SU-DHL-6 (cell line): ENCODE results near the gene ANKS1B.
"Not testable (repeated sequence)": the region's sequence is repeated elsewhere in the genome, so short reads cannot be mapped to it uniquely, and the experiment has no call there.

Experiments used
- H2AFZ ChIP-seq: fragments of 200-600 bp; sonication (generic); 2 replicates; pipeline ENCODE4 v1.6.1; 2014; ENCODE audit warnings: low read depth, mild to moderate bottlenecking, moderate library complexity, mixed read lengths, antibody characterized with exemption, low read length; ENCODE audit not compliant: severe bottlenecking
- H3F3A ChIP-seq: fragments of 200-600 bp; shearing (Covaris generic); 2 replicates; pipeline ENCODE4 v1.6.0; 2016; ENCODE audit warnings: antibody characterized with exemption, mild to moderate bottlenecking; ENCODE audit not compliant: insufficient read depth
- H3K27ac ChIP-seq: fragments of 200-600 bp; sonication (generic); 2 replicates; pipeline ENCODE4 v1.5.1; 2016; ENCODE audit warnings: low read depth, mild to moderate bottlenecking, low read length, moderate library complexity, mixed read lengths
- H3K27me3 ChIP-seq: fragments of 200-600 bp; sonication (generic), shearing (Covaris generic); 2 replicates; pipeline ENCODE4 v1.6.0; 2014; ENCODE audit warnings: mild to moderate bottlenecking, low read length
- H3K36me3 ChIP-seq: fragments of 200-600 bp; sonication (generic); 2 replicates; pipeline ENCODE4 v1.6.1; 2014; ENCODE audit warnings: mild to moderate bottlenecking, low read length, mixed read lengths
- H3K4me2 ChIP-seq: fragments of 300-600, 200-600 bp; shearing (Covaris generic), sonication (generic); 2 replicates; pipeline ENCODE4 v1.6.0; 2014; ENCODE audit warnings: low read length, low read depth, mild to moderate bottlenecking; ENCODE audit not compliant: poor library complexity, severe bottlenecking
- H3K4me3 ChIP-seq: fragments of 200-600 bp; sonication (generic); 2 replicates; pipeline ENCODE4 v1.5.1; 2014; ENCODE audit warnings: antibody characterized with exemption, low read length, mild to moderate bottlenecking, mixed read lengths; ENCODE audit not compliant: insufficient read depth, poor library complexity, severe bottlenecking
- H3K79me2 ChIP-seq: fragments of 200-600 bp; sonication (generic); 2 replicates; pipeline ENCODE4 v1.6.1; 2014; ENCODE audit warnings: mild to moderate bottlenecking, low read length, moderate library complexity; ENCODE audit not compliant: insufficient read depth
- H3K9ac ChIP-seq: fragments of 200-600 bp; sonication (generic); 2 replicates; pipeline ENCODE4 v1.7.0; 2014; ENCODE audit warnings: mild to moderate bottlenecking, low read length
- H3K9me2 ChIP-seq: fragments of 200-600 bp; sonication (generic); replicated peaks from 2 replicates; pipeline ENCODE4 v1.6.1; 2014; ENCODE audit warnings: low read length; ENCODE audit not compliant: insufficient read depth
- H3K9me3 ChIP-seq: fragments of 200-600 bp; sonication (generic); 2 replicates; pipeline ENCODE4 v1.6.1; 2014; ENCODE audit warnings: low read length, mixed read lengths; ENCODE audit not compliant: insufficient read depth
- H4K20me1 ChIP-seq: fragments of 200-600 bp; sonication (generic); 2 replicates; pipeline ENCODE4 v1.6.1; 2014; ENCODE audit warnings: low read depth, mild to moderate bottlenecking, antibody characterized with exemption, low read length, moderate library complexity, mixed read lengths
- EZH2phosphoT487 ChIP-seq: fragments of 200-600 bp; sonication (generic), shearing (Covaris generic); conservative IDR thresholded peaks from 2 replicates; pipeline ENCODE4 v1.6.1; 2018; ENCODE audit warnings: mild to moderate bottlenecking, antibody characterized with exemption, low read length, moderate library complexity, mixed read lengths
- TF ChIP-seq, protein P1 (sequence below): fragments of 200-600 bp; sonication (generic); IDR thresholded peaks from one replicate; pipeline ENCODE4 v1.5.1; 2017; ENCODE audit warnings: antibody characterized with exemption, mild to moderate bottlenecking, low read length, moderate library complexity; ENCODE audit not compliant: insufficient read depth, poor library complexity, severe bottlenecking

Gene ANKS1B

DNA sequence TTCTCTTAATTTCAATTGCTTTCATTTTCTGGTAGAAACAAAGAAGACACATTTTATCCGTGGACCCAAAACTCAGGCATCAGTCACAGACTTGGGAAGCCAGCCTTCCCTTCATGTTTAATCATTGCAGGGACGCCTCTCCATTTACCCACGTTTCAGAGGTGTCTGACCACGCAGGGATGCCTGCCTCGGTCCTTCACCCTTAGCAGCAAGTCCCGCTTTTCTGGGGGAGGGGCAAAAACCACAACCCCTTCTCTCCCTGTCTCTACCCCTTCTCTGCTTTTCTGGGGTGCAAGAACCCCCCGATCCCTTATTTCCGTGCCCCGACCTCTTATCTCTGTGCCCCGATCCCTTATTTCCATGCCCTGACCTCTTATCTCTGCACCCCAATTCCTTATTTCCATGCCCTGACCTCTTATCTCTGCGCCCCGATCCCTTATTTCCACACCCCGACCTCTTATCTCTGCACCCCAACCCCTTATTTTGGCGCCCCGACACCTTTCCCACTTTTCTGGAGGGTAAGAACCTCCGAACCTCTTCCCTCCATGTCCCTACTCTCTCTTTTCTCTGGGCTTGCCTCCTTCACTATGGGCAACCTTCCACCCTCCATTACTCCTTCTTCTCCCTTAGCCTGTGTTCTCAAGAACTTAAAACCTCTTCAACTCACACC lies 268.8 kb downstream of the ANKS1B start:
- not testable (repeated sequence) for H3F3A ChIP-seq, H2AFZ ChIP-seq, H3K9ac ChIP-seq, H3K9me2 ChIP-seq, H3K27ac ChIP-seq, H3K79me2 ChIP-seq, H3K36me3 ChIP-seq, H3K4me2 ChIP-seq, H4K20me1 ChIP-seq, H3K4me3 ChIP-seq, H3K9me3 ChIP-seq, H3K27me3 ChIP-seq

DNA sequence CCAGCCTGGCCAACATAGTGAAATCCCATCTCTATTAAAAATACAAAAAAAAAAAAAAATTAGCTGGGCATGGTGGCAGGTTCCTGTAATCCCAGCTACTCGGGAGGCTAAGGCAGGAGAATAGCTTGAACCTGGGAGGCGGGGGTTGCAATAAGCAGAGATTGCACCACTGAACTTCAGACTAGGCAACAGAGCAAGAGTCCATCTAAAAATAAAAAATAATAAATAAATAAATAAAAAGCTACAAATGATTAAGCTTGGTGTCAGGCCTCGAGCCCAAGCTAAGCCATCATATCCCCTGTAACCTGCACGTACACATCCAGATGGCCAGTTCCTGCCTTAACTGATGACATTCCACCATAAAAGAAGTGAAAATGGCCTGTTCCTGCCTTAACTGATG lies 269.8 kb downstream of the ANKS1B start:
- not testable (repeated sequence) for H3K9ac ChIP-seq, H3K27ac ChIP-seq, H3K36me3 ChIP-seq, H3K79me2 ChIP-seq, H4K20me1 ChIP-seq, H3K9me3 ChIP-seq, H2AFZ ChIP-seq, H3K9me2 ChIP-seq, H3K27me3 ChIP-seq, H3K4me3 ChIP-seq, H3F3A ChIP-seq, H3K4me2 ChIP-seq

DNA sequence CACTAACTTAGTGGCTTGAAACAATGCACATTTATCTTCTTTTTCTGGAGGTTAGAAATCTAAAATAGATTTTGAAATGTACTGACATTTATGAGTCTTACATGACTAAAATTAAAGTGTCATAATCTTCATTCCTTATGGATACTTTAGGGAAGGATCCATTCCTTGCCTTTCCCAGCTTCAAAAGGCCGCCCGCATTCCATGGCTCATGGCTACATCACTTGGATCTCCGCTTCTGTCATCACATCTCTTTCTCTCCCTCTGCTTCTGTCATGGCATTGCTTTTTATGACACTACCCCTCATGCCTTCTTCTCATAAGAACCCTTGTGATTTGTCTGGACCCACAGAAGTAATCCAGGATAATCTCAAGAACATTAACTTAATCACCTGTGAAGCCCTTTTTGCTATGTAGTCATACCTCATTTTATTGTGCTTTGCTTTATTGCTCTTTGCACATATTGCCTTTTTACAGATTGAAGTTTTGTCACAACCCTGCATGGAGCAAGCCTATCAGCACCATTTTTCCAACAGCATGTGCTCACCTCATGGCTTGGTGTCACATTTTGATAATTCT lies 270.7 kb downstream of the ANKS1B start:
- Histone ChIP-seq H3K36me3 (no peaks in the 10 kb centered on the region), H2AFZ (no peak overlapping the region), H3K79me2 (no peaks in the 10 kb centered on the region), H3K27ac (no peak overlapping the region), H3F3A (no peaks in the 10 kb centered on the region), H3K4me3 (no peak overlapping the region), H4K20me1 (no peaks in the 10 kb centered on the region), H3K27me3 (no peaks in the 10 kb centered on the region), H3K9me3 (no peaks in the 10 kb centered on the region), H3K4me2 (no peak overlapping the region), H3K9me2 (no peaks in the 10 kb centered on the region), H3K9ac (no peak overlapping the region)
- TF ChIP-seq EZH2phosphoT487, result no peak
- TF ChIP-seq, protein P1, sequence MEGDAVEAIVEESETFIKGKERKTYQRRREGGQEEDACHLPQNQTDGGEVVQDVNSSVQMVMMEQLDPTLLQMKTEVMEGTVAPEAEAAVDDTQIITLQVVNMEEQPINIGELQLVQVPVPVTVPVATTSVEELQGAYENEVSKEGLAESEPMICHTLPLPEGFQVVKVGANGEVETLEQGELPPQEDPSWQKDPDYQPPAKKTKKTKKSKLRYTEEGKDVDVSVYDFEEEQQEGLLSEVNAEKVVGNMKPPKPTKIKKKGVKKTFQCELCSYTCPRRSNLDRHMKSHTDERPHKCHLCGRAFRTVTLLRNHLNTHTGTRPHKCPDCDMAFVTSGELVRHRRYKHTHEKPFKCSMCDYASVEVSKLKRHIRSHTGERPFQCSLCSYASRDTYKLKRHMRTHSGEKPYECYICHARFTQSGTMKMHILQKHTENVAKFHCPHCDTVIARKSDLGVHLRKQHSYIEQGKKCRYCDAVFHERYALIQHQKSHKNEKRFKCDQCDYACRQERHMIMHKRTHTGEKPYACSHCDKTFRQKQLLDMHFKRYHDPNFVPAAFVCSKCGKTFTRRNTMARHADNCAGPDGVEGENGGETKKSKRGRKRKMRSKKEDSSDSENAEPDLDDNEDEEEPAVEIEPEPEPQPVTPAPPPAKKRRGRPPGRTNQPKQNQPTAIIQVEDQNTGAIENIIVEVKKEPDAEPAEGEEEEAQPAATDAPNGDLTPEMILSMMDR, result no peak

DNA sequence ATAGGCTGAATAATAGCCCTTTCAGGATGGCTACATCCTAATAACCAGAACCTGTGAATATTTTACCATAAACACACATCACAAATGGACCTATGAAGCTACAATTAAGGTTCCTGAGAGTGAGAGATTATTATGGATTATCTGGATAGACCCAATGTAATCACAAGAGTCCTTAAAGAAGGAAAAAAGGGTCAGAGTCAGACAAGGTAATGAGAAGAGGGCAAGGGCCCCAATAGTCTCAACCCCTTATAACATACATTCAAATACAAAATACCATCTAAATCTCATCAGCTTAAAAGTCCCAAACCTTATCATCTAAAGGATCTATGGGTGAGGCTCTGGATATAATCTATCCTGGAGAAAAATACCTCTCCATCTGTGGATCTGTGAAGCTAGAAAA lies 272.5 kb downstream of the ANKS1B start:
- no peaks in the 10 kb centered on the region for H3K9me2 ChIP-seq
- no peak overlapping the region for H3K4me3 ChIP-seq
- no peaks in the 10 kb centered on the region for H4K20me1 ChIP-seq
- no peak overlapping the region for H3K27ac ChIP-seq
- H3K4me2 ChIP-seq, result no peak overlapping the region
- H3K9me3 ChIP-seq, result no peaks in the 10 kb centered on the region
- H3K36me3 ChIP-seq, result no peaks in the 10 kb centered on the region
- TF ChIP-seq, protein P1, result no peak
- no peak for TF ChIP-seq EZH2phosphoT487
- H3K79me2 ChIP-seq, result no peaks in the 10 kb centered on the region
- no peaks in the 10 kb centered on the region for H3K27me3 ChIP-seq
- H3K9ac ChIP-seq, result no peak overlapping the region
- no peaks in the 10 kb centered on the region for H3F3A ChIP-seq
- H2AFZ ChIP-seq, result no peak overlapping the region
